Stimulated activated naive B cell treated with anti-CD40 and anti-IgM and Interleukin-4, amounts not matched to agents 10 μg/mL and 1 μg/mL and 100 μg/mL, for 72 hours (primary cell): ENCODE results near the gene GRIP1.

Source experiments
- ATAC-seq, 2 donors: fragments of 150-1000 bp; cut with Tn5 transposase; replicated peaks; 2 replicates each; pipeline ENCODE4 v1.10.0; 2021; ENCODE audit warnings: moderate library complexity in 1 of 2
- DNase-seq: peaks from one replicate; pipeline ENCODE4 v3.0.0; 2021
- H3K27ac Mint-ChIP-seq: one replicate; pipeline ENCODE4 v1.8.0; 2022; ENCODE audit warnings: mild to moderate bottlenecking, mixed read lengths
- H3K27me3 Mint-ChIP-seq, 2 donors: one replicate each; pipeline ENCODE4 v1.8.0; 2022; ENCODE audit warnings: mixed read lengths in 2 of 2
- H3K36me3 Mint-ChIP-seq, 2 donors: one replicate each; pipeline ENCODE4 v1.8.0; 2022; ENCODE audit warnings: mixed read lengths in 2 of 2, mild to moderate bottlenecking in 1 of 2
- H3K4me1 Mint-ChIP-seq, 2 donors: one replicate each; pipeline ENCODE4 v1.8.0; 2022; ENCODE audit warnings: mixed read lengths in 2 of 2, mild to moderate bottlenecking in 1 of 2
- H3K4me3 Mint-ChIP-seq, 2 donors: one replicate each; pipeline ENCODE4 v1.8.0; 2022; ENCODE audit warnings: mild to moderate bottlenecking in 2 of 2, mixed read lengths in 2 of 2, moderate library complexity in 1 of 2
- H3K9me3 Mint-ChIP-seq, 2 donors: one replicate each; pipeline ENCODE4 v1.8.0; 2022; ENCODE audit warnings: mixed read lengths in 2 of 2, mild to moderate bottlenecking in 1 of 2

Gene GRIP1

GRCh38 chr12:66397574-66398290, 281.1 kb downstream of the GRIP1 start:
- H3K27me3 Mint-ChIP-seq: no peaks in the 10 kb centered on the region
- no peaks in the 10 kb centered on the region for H3K36me3 Mint-ChIP-seq
- H3K4me3 Mint-ChIP-seq: no peak overlapping the region

DNA sequence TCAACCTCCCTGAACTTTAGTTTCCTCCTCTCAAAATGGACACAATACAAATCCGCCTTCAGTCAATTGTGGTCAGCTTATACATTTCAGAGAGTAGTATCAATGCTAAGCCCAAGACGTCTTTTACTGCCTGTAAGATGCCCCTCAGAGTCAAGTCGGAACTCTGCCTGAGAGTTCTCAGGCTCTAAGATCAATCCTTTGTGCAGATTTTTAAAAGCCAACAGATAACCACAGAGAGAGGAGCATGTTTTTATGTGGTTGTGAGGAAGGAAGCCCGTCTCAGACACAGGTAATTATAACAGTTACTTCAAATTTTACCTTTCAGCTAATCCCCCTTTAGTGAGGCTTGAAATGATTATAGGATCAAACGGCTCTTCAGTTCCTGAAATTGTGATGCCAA, 285.0 kb downstream of the GRIP1 start:
- no peak for ATAC-seq
- H3K4me1 Mint-ChIP-seq: no peaks in the 10 kb centered on the region
- DNase-seq: no peak
- H3K4me3 Mint-ChIP-seq: no peak overlapping the region
- no peak overlapping the region for H3K27ac Mint-ChIP-seq
- no peaks in the 10 kb centered on the region for H3K36me3 Mint-ChIP-seq
- H3K9me3 Mint-ChIP-seq: no peaks in the 10 kb centered on the region
- no peaks in the 10 kb centered on the region for H3K27me3 Mint-ChIP-seq

More at GRCh38 chr12:66397574-66398290, 281.1 kb downstream of the GRIP1 start:
- ATAC-seq (no peak), DNase-seq (no peak)
- no peaks in the 10 kb centered on the region for H3K4me1 Mint-ChIP-seq
- no peaks in the 10 kb centered on the region for H3K9me3 Mint-ChIP-seq
- no peak overlapping the region for H3K27ac Mint-ChIP-seq

GRCh38 chr12:66392266-66392915, 286.5 kb downstream of the GRIP1 start:
- ATAC-seq (no peak), DNase-seq (no peak)
- H3K27me3 Mint-ChIP-seq: no peaks in the 10 kb centered on the region
- no peak overlapping the region for H3K4me3 Mint-ChIP-seq
- H3K9me3 Mint-ChIP-seq: peaks cover 0 to 2% of the 10 kb centered on the region in 2 donors
- no peak overlapping the region for H3K27ac Mint-ChIP-seq
- H3K36me3 Mint-ChIP-seq: no peaks in the 10 kb centered on the region
- H3K4me1 Mint-ChIP-seq: no peaks in the 10 kb centered on the region

DNA sequence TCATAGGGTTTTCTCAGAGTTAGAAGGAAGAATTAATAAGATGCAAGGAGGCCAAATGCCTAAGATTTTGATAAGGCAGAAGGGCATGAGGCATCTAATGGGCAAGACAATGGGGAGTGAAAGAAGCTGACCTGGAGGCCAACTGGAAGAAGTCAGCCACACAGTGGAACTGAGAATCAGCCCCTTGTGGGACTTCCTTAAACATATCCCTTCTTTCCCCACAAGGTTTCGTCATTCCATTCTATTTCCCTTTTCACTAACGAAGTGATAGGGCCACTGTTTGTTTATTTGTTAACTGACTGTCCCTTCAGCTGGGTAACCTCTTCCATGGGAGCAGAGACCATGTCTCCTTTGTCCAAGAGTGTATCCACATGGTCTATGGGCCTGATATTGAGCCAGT, 290.4 kb downstream of the GRIP1 start:
- Mint-ChIP-seq H3K4me3 (no peak overlapping the region), H3K27ac (no peak overlapping the region), H3K4me1 (no peaks in the 10 kb centered on the region), H3K36me3 (no peaks in the 10 kb centered on the region), H3K27me3 (no peaks in the 10 kb centered on the region), H3K9me3 (peaks cover 0 to 2% of the 10 kb centered on the region in 2 donors)
- no peak for ATAC-seq
- DNase-seq: no peak

- DNase-seq (no peak), ATAC-seq (no peak)
- Mint-ChIP-seq H3K9me3 (peaks cover 0 to 2% of the 10 kb centered on the region in 2 donors), H3K27ac (no peak overlapping the region), H3K4me3 (no peak overlapping the region), H3K4me1 (no peaks in the 10 kb centered on the region), H3K36me3 (no peaks in the 10 kb centered on the region), H3K27me3 (no peaks in the 10 kb centered on the region)
Observed at GRCh38 chr12:66387117-66387516, 291.8 kb downstream of the GRIP1 start.

DNA sequence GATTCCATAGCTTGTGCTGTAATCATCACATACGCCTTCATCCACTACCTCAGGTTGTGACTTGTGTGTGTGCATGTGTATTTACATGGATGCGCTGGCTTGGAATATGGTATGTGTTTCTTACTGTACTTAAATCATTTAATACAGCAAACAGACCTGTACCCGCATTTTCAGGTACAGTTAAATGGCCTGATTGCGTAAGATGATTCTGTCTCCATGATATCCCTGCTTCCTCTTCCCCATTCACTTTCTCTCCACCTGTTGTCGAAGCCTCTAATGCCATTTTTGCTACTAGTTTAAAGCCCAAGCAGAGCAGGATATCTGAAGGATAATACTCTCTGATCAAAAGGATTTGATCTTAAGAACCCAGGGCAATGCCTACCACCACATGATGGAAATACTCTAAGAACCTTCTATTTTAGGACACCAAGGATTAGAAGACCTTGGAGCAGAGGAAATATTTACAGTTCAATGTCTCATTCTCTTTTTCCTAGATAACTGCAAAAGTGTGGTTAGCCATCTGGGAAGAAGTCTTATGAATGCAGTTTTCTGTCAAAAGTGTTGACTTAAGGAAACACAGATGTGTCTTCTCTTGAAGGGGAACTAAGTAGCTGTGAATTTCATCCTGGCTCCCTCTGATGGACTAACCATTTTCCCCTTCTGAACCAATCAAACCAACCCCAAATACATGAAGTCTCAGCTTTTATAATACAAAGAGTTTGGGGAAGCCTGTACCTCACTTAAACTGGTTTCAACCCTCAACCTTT, 297.9 kb downstream of the GRIP1 start:
- no peak overlapping the region for H3K27ac Mint-ChIP-seq
- no peak overlapping the region for H3K4me3 Mint-ChIP-seq
- ATAC-seq: no peak
- H3K36me3 Mint-ChIP-seq: peaks cover 0 to 5% of the 10 kb centered on the region in 2 donors
- H3K9me3 Mint-ChIP-seq: no peaks in the 10 kb centered on the region
- H3K4me1 Mint-ChIP-seq: peaks cover 4 to 9% of the 10 kb centered on the region in 2 donors
- DNase-seq: no peak
- no peaks in the 10 kb centered on the region for H3K27me3 Mint-ChIP-seq

GRCh38 chr12:66379616-66380015, 299.3 kb downstream of the GRIP1 start:
- Mint-ChIP-seq H3K4me1 (peaks cover 4 to 9% of the 10 kb centered on the region in 2 donors), H3K36me3 (peaks cover 0 to 5% of the 10 kb centered on the region in 2 donors), H3K9me3 (no peaks in the 10 kb centered on the region), H3K4me3 (no peak overlapping the region), H3K27ac (no peak overlapping the region), H3K27me3 (no peaks in the 10 kb centered on the region)
- DNase-seq: no peak
- ATAC-seq: peak; percentile 34 to 46

DNA sequence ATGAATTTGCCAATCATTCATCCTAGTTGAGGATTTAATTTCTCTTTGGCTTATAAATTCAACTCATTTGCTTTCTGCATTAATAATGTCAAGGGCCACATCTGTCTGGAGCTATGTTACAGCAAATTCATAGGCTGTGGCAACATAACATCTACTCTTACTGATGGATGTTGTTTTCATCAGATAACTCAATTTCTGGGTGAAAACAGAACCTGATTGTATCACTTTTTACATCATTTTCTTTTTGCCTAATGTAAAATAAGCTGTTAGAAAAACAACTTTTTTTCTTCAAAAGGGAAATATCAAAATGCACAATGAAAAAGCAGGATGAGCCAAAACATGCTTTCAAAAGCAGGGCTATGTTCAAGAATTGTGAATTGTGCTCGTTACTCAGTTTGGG, 303.3 kb downstream of the GRIP1 start:
- peaks cover 0 to 5% of the 10 kb centered on the region in 2 donors for H3K36me3 Mint-ChIP-seq
- H3K4me3 Mint-ChIP-seq: no peak overlapping the region
- DNase-seq (no peak), ATAC-seq (no peak)
- peaks cover 4 to 9% of the 10 kb centered on the region in 2 donors for H3K4me1 Mint-ChIP-seq
- H3K27ac Mint-ChIP-seq: no peak overlapping the region
- H3K27me3 Mint-ChIP-seq: no peaks in the 10 kb centered on the region
- no peaks in the 10 kb centered on the region for H3K9me3 Mint-ChIP-seq

GRCh38 chr12:66371982-66372381, 306.9 kb downstream of the GRIP1 start:
- Mint-ChIP-seq H3K27ac (no peak overlapping the region), H3K4me3 (no peak overlapping the region), H3K4me1 (peaks cover 0 to 2% of the 10 kb centered on the region in 2 donors), H3K36me3 (peaks cover 0 to 5% of the 10 kb centered on the region in 2 donors), H3K27me3 (no peaks in the 10 kb centered on the region), H3K9me3 (no peaks in the 10 kb centered on the region)
- DNase-seq (no peak), ATAC-seq (no peak)

- Mint-ChIP-seq H3K9me3 (no peaks in the 10 kb centered on the region), H3K27ac (no peak overlapping the region), H3K4me3 (no peak overlapping the region), H3K36me3 (peaks cover 0 to 4% of the 10 kb centered on the region in 2 donors), H3K27me3 (no peaks in the 10 kb centered on the region), H3K4me1 (no peaks in the 10 kb centered on the region)
- no peak for DNase-seq
- no peak for ATAC-seq
Observed at GRCh38 chr12:66367015-66367667, 311.7 kb downstream of the GRIP1 start.

- H3K4me1 Mint-ChIP-seq: no peaks in the 10 kb centered on the region
- H3K27ac Mint-ChIP-seq: no peak overlapping the region
- no peak overlapping the region for H3K4me3 Mint-ChIP-seq
- no peaks in the 10 kb centered on the region for H3K9me3 Mint-ChIP-seq
- DNase-seq (no peak), ATAC-seq (no peak)
- peaks cover 4 to 5% of the 10 kb centered on the region in 2 donors for H3K36me3 Mint-ChIP-seq
- H3K27me3 Mint-ChIP-seq: no peaks in the 10 kb centered on the region
Observed at GRCh38 chr12:66365718-66366490, 313.0 kb downstream of the GRIP1 start.

DNA sequence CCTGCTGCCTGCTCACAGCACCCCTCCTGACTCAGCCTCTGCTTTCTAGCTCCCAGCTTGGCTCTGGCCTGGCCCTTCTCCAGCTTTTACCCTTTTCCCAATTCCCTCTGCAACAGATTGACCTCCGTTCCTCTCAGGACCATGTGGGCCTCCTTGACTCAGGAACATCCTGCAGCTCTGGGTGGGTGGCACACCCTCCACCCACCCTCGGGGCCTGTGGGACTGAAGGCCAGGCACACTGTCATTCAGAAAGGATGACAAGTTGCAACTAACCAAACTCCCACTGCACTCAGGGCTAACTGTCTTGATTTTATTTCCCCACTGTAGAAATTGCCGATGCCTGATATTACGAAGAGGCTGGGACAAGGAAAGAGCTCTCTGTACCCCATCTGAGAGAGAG, 317.2 kb downstream of the GRIP1 start:
- DNase-seq: no peak
- H3K36me3 Mint-ChIP-seq: peaks cover 4 to 5% of the 10 kb centered on the region in 2 donors
- no peak overlapping the region for H3K4me3 Mint-ChIP-seq
- no peaks in the 10 kb centered on the region for H3K27me3 Mint-ChIP-seq
- no peak for ATAC-seq
- no peaks in the 10 kb centered on the region for H3K4me1 Mint-ChIP-seq
- H3K27ac Mint-ChIP-seq: no peak overlapping the region
- no peaks in the 10 kb centered on the region for H3K9me3 Mint-ChIP-seq

DNA sequence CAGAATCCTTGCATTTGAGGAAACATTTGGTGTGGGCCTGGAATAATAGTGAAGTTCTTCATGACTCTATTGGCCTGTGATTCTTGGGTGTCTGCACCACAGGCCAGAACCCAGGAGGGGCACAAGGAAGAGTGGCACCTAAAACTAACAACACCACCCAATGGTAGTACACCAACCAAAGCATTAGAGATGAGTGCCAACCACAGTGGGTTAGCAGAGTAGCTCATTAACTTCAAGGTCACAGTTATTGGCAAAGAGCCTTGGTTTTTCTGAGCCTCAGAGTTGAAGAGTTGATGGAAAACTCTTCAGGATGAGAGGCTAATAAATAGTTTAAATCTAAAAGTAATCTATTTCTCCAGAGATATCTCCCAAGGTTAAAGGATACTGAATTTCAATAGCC, 319.6 kb downstream of the GRIP1 start:
- ATAC-seq (no peak), DNase-seq (no peak)
- Mint-ChIP-seq H3K4me1 (no peaks in the 10 kb centered on the region), H3K27ac (no peak overlapping the region), H3K36me3 (peaks cover 5 to 8% of the 10 kb centered on the region in 2 donors), H3K4me3 (no peak overlapping the region), H3K9me3 (no peaks in the 10 kb centered on the region), H3K27me3 (no peaks in the 10 kb centered on the region)

DNA sequence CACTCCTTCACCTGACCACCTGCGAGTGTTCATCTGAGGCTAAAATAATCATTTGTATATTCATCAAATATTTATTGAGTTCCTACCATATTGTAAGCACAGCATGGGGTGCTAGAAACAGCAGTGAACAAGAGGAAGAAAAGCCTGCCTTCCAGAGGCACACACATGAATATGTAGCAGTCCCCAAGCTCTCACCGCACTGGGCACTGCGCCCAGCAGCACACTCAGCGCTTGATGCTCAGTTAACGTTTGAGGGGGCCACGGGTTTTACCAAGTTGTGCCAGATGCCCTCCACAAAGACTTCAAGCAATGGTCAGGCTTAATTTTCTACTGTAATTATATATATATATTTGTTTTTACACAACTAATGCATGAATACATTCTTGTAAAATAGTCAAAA, 324.6 kb downstream of the GRIP1 start:
- H3K27me3 Mint-ChIP-seq: no peaks in the 10 kb centered on the region
- H3K9me3 Mint-ChIP-seq: no peaks in the 10 kb centered on the region

More for the DNA sequence above, 324.6 kb downstream of the GRIP1 start:
- Mint-ChIP-seq H3K36me3 (peaks cover 9 to 24% of the 10 kb centered on the region in 2 donors), H3K4me3 (no peak overlapping the region), H3K4me1 (peaks cover 10% of the 10 kb centered on the region in 2 donors), H3K27ac (no peak overlapping the region)
- DNase-seq: no peak
- ATAC-seq: no peak
